HepG2 (cell line): ENCODE measurements around the gene PRKCD.

ENCODE experiments used
- EZH2 ChIP-seq: conservative IDR thresholded peaks from 2 replicates; pipeline ENCODE4 v1.6.1; 2012; ENCODE audit warnings: mild to moderate bottlenecking, low read depth, low read length, moderate library complexity
- NFYB ChIP-seq: sonication (generic); formaldehyde crosslinking; IDR thresholded peaks from 2 replicates; pipeline ENCODE4 v1.4.0; 2020; ENCODE audit warnings: missing genetic modification reagents
- REST ChIP-seq, 2 experiments: IDR thresholded peaks; 2 replicates each; pipeline ENCODE4 v1.6.1; 2011 to 2012; ENCODE audit warnings: low read length in 2 of 2, borderline replicate concordance in 1 of 2, low read depth in 1 of 2, mild to moderate bottlenecking in 1 of 2, moderate library complexity in 1 of 2
- ZBTB10 ChIP-seq: sonication (generic); formaldehyde crosslinking; IDR thresholded peaks from 2 replicates; pipeline ENCODE4 v1.4.0; 2020; ENCODE audit warnings: missing genetic modification reagents, borderline replicate concordance

- TF ChIP-seq ZBTB10 (CRISPR knock-in tag) (no peak), NFYB (CRISPR knock-in tag) (no peak), EZH2 (no peak), REST (IDR thresholded peaks at IDR 0.05; ENCODE audit: borderline replicate concordance in 1 of 2, low read depth in 1 of 2, low read length in 2 of 2) (no peak)
Measured at GRCh38 chr3:53216723-53217122, 55.7 kb downstream of the PRKCD start.
